ENCODE data around the gene VCPKMT.
"Not testable (repeated sequence)": the region's sequence is repeated elsewhere in the genome, so short reads cannot be mapped to it uniquely, and the experiment has no call there.

Gene VCPKMT

GRCh38 chr14:50091240-50091913 is 25.0 kb downstream of the VCPKMT start:
- DNase-seq = no peak

DNA sequence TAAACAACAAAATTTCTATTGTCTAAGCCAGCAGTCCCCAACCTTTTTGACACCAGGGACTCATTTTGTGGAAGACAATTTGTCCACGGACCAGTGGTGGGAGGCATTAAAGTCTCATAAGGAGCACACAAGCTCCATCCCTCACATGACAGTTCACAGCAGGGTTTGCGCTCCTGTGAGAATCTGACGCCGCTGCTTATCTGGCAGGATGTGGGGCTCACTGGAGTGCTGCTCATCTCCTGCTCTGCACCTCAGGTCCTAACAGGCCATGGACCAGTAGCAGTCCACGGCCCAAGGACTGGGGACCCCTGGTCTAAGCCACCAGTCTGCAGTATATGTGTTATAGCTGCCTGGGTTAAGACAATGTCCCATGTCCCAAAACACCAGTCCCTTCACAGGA is 27.2 kb downstream of the VCPKMT start:
- DNase-seq = no peak

- no peak for DNase-seq
Observed at GRCh38 chr14:50088731-50089130, 27.6 kb downstream of the VCPKMT start.

DNA sequence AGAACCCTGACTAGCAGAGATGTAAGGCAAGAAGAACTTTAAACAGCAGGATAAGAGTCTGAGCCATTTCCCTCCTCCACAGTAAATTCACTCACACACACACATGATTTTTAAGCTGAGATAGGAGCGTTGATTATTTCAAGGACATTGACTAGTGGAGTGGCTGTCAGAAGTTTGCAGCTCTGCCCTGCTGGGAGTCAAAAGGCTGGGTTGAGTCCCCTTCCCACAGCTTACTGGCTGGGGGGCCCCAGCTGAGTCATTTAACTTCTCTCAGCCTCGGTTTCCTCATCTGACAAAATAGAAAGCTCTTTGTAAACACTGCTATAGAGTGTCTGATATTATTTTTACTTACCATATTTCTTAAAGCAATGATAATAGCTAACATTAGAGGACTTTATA is 28.3 kb downstream of the VCPKMT start:
- DNase-seq = no peak

- no peak for DNase-seq
Observed at GRCh38 chr14:50087341-50088116, 28.8 kb downstream of the VCPKMT start.

DNA sequence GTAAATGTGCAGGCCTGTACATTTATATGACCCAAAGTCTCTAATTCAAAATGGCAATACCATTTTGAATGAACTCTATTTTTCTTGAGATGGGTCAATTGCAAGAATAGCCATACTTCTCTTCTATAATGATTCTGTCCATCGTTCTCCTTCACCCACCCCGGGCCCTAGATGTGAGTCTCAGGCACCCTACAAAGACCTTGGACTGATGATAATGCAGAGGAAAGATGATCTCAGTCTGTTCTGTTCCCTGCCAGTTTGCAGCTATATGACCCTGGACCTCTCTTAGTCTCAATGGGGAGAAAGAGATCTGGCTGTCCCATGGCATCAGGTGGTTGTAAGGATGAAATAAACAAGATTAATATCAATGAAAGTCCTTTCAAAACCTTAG is 30.1 kb downstream of the VCPKMT start:
- no peak for DNase-seq

- DNase-seq = no peak
Observed at GRCh38 chr14:50085570-50086320, 30.6 kb downstream of the VCPKMT start.

DNA sequence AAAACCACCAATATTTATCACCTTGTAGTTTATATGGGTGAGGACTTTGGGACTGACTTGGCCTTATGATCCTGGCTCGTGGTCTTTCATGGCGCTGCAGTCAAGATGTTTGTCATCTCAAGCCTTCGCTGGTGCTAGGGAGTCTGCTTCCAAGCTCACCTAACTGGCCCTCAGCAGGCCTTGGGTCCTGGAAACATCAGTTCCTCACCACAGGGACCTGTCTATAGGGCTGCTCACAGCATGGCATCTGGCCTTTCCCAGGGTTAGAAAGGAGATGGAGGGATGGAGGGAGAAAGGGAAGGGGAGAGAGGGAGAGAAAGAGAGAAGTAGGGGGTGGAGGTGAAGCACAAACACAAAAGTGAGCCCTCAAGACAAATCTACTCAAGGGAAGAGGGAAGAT is 31.7 kb downstream of the VCPKMT start:
- no peak for DNase-seq

GRCh38 chr14:50083467-50084337 is 32.7 kb downstream of the VCPKMT start:
- DNase-seq = no peak

- DNase-seq = no peak
Observed at GRCh38 chr14:50082784-50083466, 33.4 kb downstream of the VCPKMT start.

DNA sequence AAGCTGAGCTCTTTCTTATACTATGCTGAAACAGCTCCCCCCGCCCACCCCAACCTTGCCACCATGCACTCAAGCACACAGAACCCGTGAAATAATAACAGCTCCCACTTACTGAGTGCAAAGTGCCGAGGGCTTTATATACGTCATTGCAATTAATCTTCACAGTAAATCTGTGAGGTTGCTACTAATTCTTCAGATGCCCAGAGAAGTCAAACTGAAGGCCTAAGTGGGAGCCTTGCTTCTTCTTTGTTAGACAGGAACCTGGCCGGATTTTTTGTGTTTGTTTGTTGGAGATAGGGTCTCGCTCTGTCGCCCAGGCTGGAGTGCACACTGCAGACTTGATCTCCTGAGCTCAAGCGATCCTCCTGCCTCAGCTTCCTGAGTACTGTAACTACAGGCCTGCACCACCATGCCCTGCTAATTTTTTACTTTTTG is 34.0 kb downstream of the VCPKMT start:
- no peak for DNase-seq

- DNase-seq = not testable (repeated sequence)
Observed at GRCh38 chr14:50079103-50079502, 37.3 kb downstream of the VCPKMT start.

DNA sequence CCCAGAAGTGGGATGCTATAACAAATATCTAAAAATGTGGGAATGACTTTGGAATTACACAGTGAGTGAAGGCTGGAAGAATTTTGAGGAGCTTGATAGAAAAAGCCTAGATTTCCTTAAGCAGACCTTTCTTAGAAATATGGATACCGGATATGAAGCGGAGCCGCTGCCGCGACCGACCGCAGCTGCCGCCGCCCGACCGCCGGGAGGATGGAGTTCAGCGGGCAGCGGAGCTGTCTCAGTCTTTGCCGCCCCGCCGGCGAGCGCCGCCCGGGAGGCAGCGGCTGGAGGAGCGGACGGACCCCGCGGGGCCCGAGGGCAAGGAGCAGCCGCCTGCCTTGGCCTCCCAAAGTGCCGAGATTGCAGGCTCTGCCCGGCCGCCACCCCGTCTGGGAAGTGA is 42.7 kb downstream of the VCPKMT start:
- not testable (repeated sequence) for DNase-seq

GRCh38 chr14:50072395-50072794 is 44.0 kb downstream of the VCPKMT start:
- no peak for DNase-seq

- no peak for DNase-seq
Observed at GRCh38 chr14:50070840-50071548, 45.4 kb downstream of the VCPKMT start.

GRCh38 chr14:50070230-50070629 is 46.1 kb downstream of the VCPKMT start:
- no peak for DNase-seq

- no peak for DNase-seq
Observed at GRCh38 chr14:50069325-50069724, 47.0 kb downstream of the VCPKMT start.

DNA sequence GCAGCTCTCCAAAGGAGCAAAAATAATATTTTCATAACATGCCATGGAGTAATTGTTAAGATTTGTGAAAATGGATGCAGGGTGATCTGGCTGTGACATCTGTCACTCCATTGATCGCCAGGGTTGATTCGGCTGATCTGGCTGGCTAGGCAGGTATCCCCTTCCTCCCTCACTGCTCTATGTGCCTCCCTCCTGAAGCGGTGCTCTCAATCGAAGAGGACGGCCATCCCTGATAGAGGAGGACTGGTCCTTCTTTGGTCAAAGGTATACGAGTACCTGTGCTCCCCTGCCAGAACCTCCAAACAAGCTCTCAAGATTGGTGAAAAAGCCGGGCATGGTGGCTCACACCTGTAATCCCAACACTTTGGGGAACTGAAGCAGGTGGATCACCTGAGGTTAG is 47.9 kb downstream of the VCPKMT start:
- DNase-seq = no peak

GRCh38 chr14:50067723-50068495 is 48.5 kb downstream of the VCPKMT start:
- DNase-seq = no peak

DNA sequence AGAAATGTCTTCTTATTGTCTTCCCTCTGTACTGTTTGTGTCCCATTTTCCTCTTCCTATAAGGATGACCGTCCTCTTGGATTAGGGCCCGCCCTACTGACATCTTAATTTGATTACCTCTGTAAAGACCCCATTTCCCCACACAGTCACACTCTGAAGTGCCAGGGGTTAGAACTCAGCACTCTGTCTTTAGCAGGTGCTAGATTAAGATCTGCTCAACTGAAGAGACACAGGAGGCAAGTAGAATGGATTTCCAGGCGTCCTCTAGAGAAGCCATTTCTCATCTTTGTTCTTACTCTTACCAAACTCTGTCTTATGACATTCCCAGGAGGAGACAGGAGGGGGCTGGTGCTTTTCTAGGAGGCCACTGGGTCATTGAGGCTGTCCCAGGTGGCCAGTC is 50.8 kb downstream of the VCPKMT start:
- no peak for DNase-seq

GRCh38 chr14:50064993-50065392 is 51.4 kb downstream of the VCPKMT start:
- DNase-seq = no peak

Data from NCI-H1930 (cell line).